NCI-H82 treated with DMSO at 0.1 percent for 48 hours (cell line): ENCODE data around the gene DISP3.

Experiments used
- DNase-seq: peaks from one replicate; lab custom pipeline; 2025; ENCODE audit not compliant: unreplicated experiment; lab: John Stamatoyannopoulos, UW

The DISP3 gene

DNA sequence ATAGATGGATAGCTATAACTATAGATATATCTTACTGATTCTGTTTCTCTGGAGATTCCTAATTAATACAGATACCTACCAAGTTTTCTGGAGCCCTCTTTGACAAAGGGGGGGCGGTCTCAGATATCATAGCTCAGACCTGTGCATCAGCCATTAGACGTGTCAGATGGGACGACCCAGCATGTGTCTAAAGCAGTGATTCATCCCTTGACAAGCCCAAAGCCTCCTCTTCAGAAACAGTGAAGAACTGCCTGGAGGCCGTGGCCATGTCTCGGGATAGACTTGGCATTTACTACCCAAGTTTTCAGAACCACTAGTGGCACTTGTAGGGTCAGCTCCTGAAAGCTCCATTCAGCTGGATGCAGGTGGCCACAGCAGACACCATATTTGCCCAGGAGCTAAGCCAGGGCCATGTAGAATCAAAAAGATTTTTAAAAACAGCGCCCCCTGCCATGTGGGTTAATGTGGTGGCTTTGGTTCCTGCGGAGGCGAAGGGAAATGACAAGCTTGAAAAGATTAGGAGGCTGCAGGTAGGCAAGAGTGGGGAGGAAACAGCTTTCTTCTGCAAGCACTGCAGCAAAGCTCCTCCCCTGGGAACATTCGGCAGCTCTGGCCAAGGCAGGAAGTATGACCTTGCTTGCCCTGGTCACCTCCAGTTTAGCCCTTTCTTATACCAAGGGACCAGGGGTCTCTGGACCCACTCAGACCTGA is 93.1 kb downstream of the DISP3 start:
- DNase-seq, result peak; percentile 16

DNA sequence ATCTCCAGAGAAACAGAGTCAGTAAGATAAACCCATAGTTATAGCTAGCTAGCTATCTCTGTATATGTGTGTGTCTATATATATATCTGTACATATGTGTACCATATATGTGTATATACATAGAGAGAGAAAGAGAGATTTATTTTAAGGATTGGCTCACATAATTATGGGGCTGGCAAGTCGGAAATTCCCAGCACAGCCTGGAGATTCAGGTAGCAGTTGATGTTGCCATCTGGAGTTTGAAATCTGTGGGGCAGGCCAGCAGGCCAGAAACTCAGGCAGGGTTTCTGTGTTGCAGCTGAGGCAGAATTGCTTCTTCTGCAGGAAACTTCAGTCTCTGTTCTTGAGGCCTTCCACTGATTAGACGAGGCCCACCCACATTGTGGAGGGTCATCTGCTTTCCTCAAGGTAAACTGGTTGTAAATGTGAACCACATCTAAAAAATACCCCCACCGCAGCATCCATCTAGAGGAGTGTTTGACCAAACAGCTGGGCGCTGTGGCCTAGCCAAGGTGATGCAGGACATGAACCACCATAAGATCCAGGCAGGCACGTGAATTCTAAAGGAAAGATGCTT is 94.2 kb downstream of the DISP3 start:
- DNase-seq, result no peak

GRCh38 chr1:11575553-11575952 is 96.6 kb downstream of the DISP3 start:
- no peak for DNase-seq

DNA sequence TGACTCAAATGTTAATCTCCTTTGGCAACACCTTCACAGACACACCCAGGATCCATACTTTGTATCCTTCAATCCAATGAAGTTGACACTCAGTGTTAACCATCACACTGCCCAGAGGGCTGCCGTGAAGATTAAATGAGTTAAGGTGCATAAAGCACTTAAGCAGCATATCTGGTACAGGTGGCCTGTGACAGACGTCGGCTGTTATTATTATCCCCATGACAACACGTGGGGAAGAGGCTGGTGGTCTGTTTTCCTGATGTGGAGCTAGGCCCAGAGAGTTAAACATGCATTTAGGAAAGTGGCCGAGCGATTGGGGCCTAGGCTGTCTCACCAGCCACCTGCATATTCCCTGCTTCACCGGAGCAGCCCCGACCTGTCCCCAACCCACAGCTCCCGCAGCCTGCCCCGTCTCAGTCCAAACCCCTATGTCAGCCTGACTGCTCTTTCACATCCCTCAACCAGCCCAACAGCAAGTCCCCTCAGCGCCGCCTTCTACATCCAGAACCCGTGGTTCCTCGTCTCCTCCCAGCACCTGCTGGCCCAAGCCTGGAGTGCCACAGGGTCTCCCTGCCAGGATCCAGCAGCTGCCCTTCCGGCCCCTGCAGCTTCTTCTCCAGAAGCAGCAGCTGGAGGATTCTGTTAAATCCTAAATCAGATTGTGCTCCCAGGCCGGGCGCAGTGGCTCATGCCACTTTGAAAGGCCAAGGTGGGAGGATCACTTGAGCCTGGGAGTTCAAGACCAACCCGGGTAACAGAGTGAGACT is 97.3 kb downstream of the DISP3 start:
- peak; percentile 76 for DNase-seq

DNA sequence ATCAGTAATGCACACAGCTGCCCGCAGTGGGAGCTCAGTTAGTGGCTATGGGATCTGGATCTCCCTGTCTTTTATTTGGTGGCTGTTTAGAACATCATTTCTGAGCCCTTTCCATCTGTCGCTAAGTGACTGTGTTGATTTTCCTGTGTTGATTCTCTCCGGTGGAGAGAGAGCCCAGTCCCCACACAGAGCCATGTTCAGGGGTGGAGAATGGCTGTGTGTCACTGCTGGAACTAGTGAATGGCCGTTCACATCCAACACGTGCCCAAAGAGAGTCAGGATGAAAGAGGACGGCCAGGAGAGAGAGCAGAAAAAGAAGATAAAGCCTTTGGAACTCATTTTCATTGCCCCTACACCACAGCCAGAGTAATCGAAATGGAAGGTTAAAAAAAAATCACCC is 99.0 kb downstream of the DISP3 start:
- DNase-seq, result no peak

DNA sequence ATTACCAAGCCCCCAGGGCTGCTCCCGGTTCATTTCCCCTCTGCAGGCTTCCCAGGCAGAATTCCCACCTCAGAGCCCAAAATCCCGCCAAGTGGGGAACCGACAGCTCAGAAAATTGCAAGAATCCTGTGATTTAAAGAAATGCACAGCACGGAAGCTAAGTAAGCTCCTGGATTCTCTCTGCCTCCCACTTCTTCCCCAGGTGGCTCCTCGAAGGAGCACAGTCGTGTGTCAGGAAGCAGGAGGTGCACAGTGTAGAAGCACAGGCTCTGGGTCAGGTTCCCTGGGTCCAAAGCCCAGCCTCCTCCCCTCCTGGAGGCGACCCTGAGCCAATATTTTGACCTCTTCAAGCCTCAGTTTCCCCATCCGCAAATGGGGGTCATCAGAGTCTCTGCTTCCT is 100.6 kb downstream of the DISP3 start:
- DNase-seq, result no peak

- peak; percentile 90 for DNase-seq
Measured at GRCh38 chr1:11580049-11580448, 101.1 kb downstream of the DISP3 start.

- no peak for DNase-seq
Measured at GRCh38 chr1:11581445-11581991, 102.6 kb downstream of the DISP3 start.

DNA sequence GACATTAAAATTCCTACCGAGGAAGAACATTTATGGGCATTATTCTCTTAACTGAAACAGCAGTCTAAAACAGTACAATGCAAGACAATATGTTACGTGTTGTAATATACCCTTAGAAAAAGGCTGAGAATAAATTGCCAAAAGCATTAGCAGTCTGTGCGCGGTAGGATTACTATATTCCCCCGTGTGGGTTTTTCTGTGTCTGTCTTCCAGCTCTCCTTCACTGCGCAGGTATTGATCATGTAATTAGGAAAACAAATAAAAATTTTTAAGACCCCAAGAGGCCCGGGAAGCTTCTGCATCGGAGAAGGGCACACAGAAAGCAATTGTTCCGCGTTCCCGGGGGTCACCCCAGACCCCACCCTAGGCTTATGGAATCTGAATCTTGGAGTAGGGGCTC is 106.4 kb downstream of the DISP3 start:
- no peak for DNase-seq
